IMR-90 (cell line): ENCODE results near the gene ARHGEF37.

Experiments
- BHLHE40 ChIP-seq: fragments of 150-350 bp; IDR thresholded peaks from 2 replicates; pipeline ENCODE4 v1.6.1; 2016; ENCODE audit warnings: mild to moderate bottlenecking, low read depth, low read length
- MAFK ChIP-seq: IDR thresholded peaks from 2 replicates; pipeline ENCODE4 v1.6.1; 2012; ENCODE audit warnings: low read depth, low read length, improper control_type of control experiment
- MXI1 ChIP-seq: IDR thresholded peaks from 2 replicates; pipeline ENCODE4 v1.6.1; 2012; ENCODE audit warnings: low read depth, mild to moderate bottlenecking, low read length, moderate library complexity, borderline replicate concordance
- POLR2A ChIP-seq: IDR thresholded peaks from 2 replicates; pipeline ENCODE4 v1.6.1; 2012; ENCODE audit warnings: mild to moderate bottlenecking, low read depth, low read length
- RAD21 ChIP-seq: IDR thresholded peaks from 2 replicates; pipeline ENCODE4 v1.6.1; 2012; ENCODE audit warnings: low read length, improper control_type of control experiment
- RCOR1 ChIP-seq: IDR thresholded peaks from 2 replicates; pipeline ENCODE4 v1.6.1; 2012; ENCODE audit warnings: mild to moderate bottlenecking, low read length, improper control_type of control experiment; ENCODE audit not compliant: insufficient replicate concordance
- RFX5 ChIP-seq: IDR thresholded peaks from 2 replicates; pipeline ENCODE4 v1.8.0; 2012; ENCODE audit warnings: low read depth, mild to moderate bottlenecking, low read length, moderate library complexity
- TF ChIP-seq, protein P1 (sequence below): conservative IDR thresholded peaks from 2 replicates; pipeline ENCODE4 v1.5.1; 2012; ENCODE audit warnings: mild to moderate bottlenecking, low read depth, low read length, improper control_type of control experiment
- TF ChIP-seq, protein P2 (sequence below): fragments of 150-350 bp; IDR thresholded peaks from 2 replicates; pipeline ENCODE4 v1.6.1; 2016; ENCODE audit warnings: low read depth, mild to moderate bottlenecking, low read length, moderate library complexity, borderline replicate concordance

DNA sequence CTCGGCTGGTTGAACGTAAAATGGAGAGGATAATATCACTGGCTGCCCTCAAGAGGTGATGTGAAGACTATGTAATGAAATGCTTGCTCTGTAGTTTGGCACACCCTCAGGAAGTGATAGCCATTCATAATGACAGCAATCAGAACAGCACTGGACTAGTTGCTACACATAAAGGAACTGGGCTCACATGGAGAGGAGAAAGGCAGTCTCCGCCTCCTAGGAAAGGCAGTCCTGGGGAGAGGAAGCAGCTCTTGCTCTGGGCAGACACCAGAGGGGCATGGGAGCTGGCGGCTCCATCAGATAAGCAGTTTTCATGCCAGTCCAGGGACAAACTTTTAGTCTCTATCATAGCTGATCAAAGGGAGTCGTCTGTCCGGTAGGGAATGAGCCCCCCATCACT lies 46.9 kb downstream of the ARHGEF37 start:
- TF ChIP-seq, protein P1, sequence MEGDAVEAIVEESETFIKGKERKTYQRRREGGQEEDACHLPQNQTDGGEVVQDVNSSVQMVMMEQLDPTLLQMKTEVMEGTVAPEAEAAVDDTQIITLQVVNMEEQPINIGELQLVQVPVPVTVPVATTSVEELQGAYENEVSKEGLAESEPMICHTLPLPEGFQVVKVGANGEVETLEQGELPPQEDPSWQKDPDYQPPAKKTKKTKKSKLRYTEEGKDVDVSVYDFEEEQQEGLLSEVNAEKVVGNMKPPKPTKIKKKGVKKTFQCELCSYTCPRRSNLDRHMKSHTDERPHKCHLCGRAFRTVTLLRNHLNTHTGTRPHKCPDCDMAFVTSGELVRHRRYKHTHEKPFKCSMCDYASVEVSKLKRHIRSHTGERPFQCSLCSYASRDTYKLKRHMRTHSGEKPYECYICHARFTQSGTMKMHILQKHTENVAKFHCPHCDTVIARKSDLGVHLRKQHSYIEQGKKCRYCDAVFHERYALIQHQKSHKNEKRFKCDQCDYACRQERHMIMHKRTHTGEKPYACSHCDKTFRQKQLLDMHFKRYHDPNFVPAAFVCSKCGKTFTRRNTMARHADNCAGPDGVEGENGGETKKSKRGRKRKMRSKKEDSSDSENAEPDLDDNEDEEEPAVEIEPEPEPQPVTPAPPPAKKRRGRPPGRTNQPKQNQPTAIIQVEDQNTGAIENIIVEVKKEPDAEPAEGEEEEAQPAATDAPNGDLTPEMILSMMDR: no peak
- TF ChIP-seq, protein P2, sequence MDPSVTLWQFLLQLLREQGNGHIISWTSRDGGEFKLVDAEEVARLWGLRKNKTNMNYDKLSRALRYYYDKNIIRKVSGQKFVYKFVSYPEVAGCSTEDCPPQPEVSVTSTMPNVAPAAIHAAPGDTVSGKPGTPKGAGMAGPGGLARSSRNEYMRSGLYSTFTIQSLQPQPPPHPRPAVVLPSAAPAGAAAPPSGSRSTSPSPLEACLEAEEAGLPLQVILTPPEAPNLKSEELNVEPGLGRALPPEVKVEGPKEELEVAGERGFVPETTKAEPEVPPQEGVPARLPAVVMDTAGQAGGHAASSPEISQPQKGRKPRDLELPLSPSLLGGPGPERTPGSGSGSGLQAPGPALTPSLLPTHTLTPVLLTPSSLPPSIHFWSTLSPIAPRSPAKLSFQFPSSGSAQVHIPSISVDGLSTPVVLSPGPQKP: no peak
- TF ChIP-seq RAD21 (no peak), BHLHE40 (no peak), MXI1 (no peak), POLR2A (no peak), RFX5 (no peak), RCOR1 (no peak), MAFK (no peak)
